HEK293 (cell line): Measurements from ENCODE around the gene CATSPERE.

Source experiments
- CTCF ChIA-PET: fragments of 350-600 bp; formaldehyde crosslinking; extraction: SDS; loops from one replicate; lab custom pipeline; 2021; ENCODE audit warnings: antibody characterized with exemption; lab: Yijun Ruan, JAX
- POLR2A ChIA-PET: fragments of 300-600 bp; formaldehyde crosslinking; extraction: SDS; loops from one replicate; lab custom pipeline; 2020; ENCODE audit warnings: antibody characterized with exemption, inconsistent platforms; lab: Yijun Ruan, JAX
- H3K27ac ChIP-seq: fragments of 200-500 bp; sonication (Bioruptor generic); 2 replicates; pipeline ENCODE4 v1.5.1; 2014; ENCODE audit warnings: low read depth, low read length, control low read depth, inconsistent platforms; ENCODE audit errors: extremely low read depth
- H3K36me3 ChIP-seq, 2 experiments: fragments of 200-500 bp in 1 of 2; sonication (Bioruptor generic) in 1 of 2; 1 replicate in 1 of 2; 2 replicates in 1 of 2; pipeline ENCODE4 v1.5.1; 2014 to 2017; ENCODE audit warnings: inconsistent platforms in 2 of 2, low read length in 2 of 2; ENCODE audit not compliant: control insufficient read depth in 2 of 2, insufficient read depth in 1 of 2
- H3K4me1 ChIP-seq: fragments of 200-500 bp; sonication (Bioruptor generic); 2 replicates; pipeline ENCODE4 v1.5.1; 2014; ENCODE audit warnings: mild to moderate bottlenecking, low read length, inconsistent platforms; ENCODE audit not compliant: control insufficient read depth, insufficient read depth
- H3K4me3 ChIP-seq: 2 replicates; pipeline ENCODE4 v1.5.1; 2011; ENCODE audit warnings: low read depth, mild to moderate bottlenecking, control low read depth, low read length, moderate library complexity
- H3K9me3 ChIP-seq: fragments of 200-500 bp; sonication (Bioruptor generic); 2 replicates; pipeline ENCODE4 v1.5.1; 2014; ENCODE audit warnings: low read depth, low read length, inconsistent platforms; ENCODE audit not compliant: control insufficient read depth, insufficient read depth
- BCL11A ChIP-seq: fragments of 450-650 bp; formaldehyde crosslinking; IDR thresholded peaks from 2 replicates; pipeline ENCODE4 v1.5.1; 2016; ENCODE audit warnings: low read depth, missing biosample characterization, missing genetic modification characterization
- FEZF1 ChIP-seq: fragments of 450-650 bp; formaldehyde crosslinking; IDR thresholded peaks from 2 replicates; pipeline ENCODE4 v1.5.1; 2016; ENCODE audit warnings: missing biosample characterization, missing genetic modification characterization
- GLI4 ChIP-seq: fragments of 450-650 bp; formaldehyde crosslinking; IDR thresholded peaks from 2 replicates; pipeline ENCODE4 v1.5.1; 2016; ENCODE audit warnings: missing biosample characterization, missing genetic modification characterization
- KLF1 ChIP-seq: fragments of 450-650 bp; formaldehyde crosslinking; IDR thresholded peaks from 2 replicates; pipeline ENCODE4 v1.5.1; 2016; ENCODE audit warnings: missing biosample characterization, missing genetic modification characterization
- OSR2 ChIP-seq: fragments of 450-650 bp; formaldehyde crosslinking; IDR thresholded peaks from 2 replicates; pipeline ENCODE4 v1.5.1; 2016; ENCODE audit warnings: missing biosample characterization, missing genetic modification characterization
- PRDM2 ChIP-seq: fragments of 450-650 bp; formaldehyde crosslinking; IDR thresholded peaks from 2 replicates; pipeline ENCODE4 v1.5.1; 2016; ENCODE audit warnings: missing biosample characterization, missing genetic modification characterization, borderline replicate concordance
- ZBTB26 ChIP-seq: fragments of 450-650 bp; formaldehyde crosslinking; optimal IDR thresholded peaks from 2 replicates; pipeline ENCODE3; 2016; ENCODE audit warnings: missing biosample characterization, mild to moderate bottlenecking, missing genetic modification characterization
- ZEB2 ChIP-seq: fragments of 450-650 bp; formaldehyde crosslinking; IDR thresholded peaks from 2 replicates; pipeline ENCODE4 v1.5.1; 2016; ENCODE audit warnings: missing biosample characterization, missing genetic modification characterization
- ZNF157 ChIP-seq: fragments of 450-650 bp; formaldehyde crosslinking; IDR thresholded peaks from 2 replicates; pipeline ENCODE4 v1.5.1; 2016; ENCODE audit warnings: missing biosample characterization, missing genetic modification characterization
- ZNF23 ChIP-seq: fragments of 450-650 bp; formaldehyde crosslinking; IDR thresholded peaks from 2 replicates; pipeline ENCODE4 v1.5.1; 2016; ENCODE audit warnings: missing biosample characterization, missing genetic modification characterization, borderline replicate concordance
- ZNF274 ChIP-seq, 2 experiments: fragments of 200-500 bp in 1 of 2; fragments of 450-650 bp in 1 of 2; sonication (Bioruptor generic) in 1 of 2; formaldehyde crosslinking in 1 of 2; IDR thresholded peaks; 2 replicates each; pipeline versions ENCODE4 v1.5.1 to v1.6.1; 2014 to 2016; ENCODE audit warnings: borderline replicate concordance in 1 of 2, inconsistent platforms in 1 of 2, low read length in 1 of 2, missing biosample characterization in 1 of 2, missing genetic modification characterization in 1 of 2
- ZNF292 ChIP-seq: fragments of 450-650 bp; formaldehyde crosslinking; IDR thresholded peaks from 2 replicates; pipeline ENCODE4 v1.5.1; 2016; ENCODE audit warnings: low read depth, missing biosample characterization, missing genetic modification characterization, borderline replicate concordance
- ZNF302 ChIP-seq: fragments of 450-650 bp; formaldehyde crosslinking; IDR thresholded peaks from 2 replicates; pipeline ENCODE4 v1.5.1; 2016; ENCODE audit warnings: missing biosample characterization, missing genetic modification characterization, low read depth
- ZNF324 ChIP-seq: fragments of 450-650 bp; formaldehyde crosslinking; IDR thresholded peaks from 2 replicates; pipeline ENCODE4 v1.5.1; 2016; ENCODE audit warnings: missing biosample characterization, missing genetic modification characterization
- ZNF335 ChIP-seq: fragments of 450-650 bp; formaldehyde crosslinking; conservative IDR thresholded peaks from 2 replicates; pipeline ENCODE4 v1.5.1; 2016; ENCODE audit warnings: missing biosample characterization, missing genetic modification characterization
- ZNF394 ChIP-seq: fragments of 450-650 bp; formaldehyde crosslinking; IDR thresholded peaks from 2 replicates; pipeline ENCODE4 v1.5.1; 2016; ENCODE audit warnings: missing biosample characterization, missing genetic modification characterization, mild to moderate bottlenecking, moderate library complexity, borderline replicate concordance
- ZNF514 ChIP-seq: fragments of 450-650 bp; formaldehyde crosslinking; IDR thresholded peaks from 2 replicates; pipeline ENCODE4 v1.5.1; 2016; ENCODE audit warnings: missing biosample characterization, missing genetic modification characterization
- ZNF555 ChIP-seq: fragments of 450-650 bp; formaldehyde crosslinking; conservative IDR thresholded peaks from 2 replicates; pipeline ENCODE4 v1.5.1; 2017; ENCODE audit warnings: missing biosample characterization, mild to moderate bottlenecking, missing genetic modification characterization, inconsistent platforms
- ZNF670 ChIP-seq: fragments of 450-650 bp; formaldehyde crosslinking; IDR thresholded peaks from 2 replicates; pipeline ENCODE4 v1.5.1; 2016; ENCODE audit warnings: missing biosample characterization, missing genetic modification characterization, low read depth
- ZNF692 ChIP-seq: fragments of 450-650 bp; formaldehyde crosslinking; IDR thresholded peaks from 2 replicates; pipeline ENCODE4 v1.5.1; 2016; ENCODE audit warnings: missing biosample characterization, missing genetic modification characterization
- ZNF701 ChIP-seq: fragments of 450-650 bp; formaldehyde crosslinking; IDR thresholded peaks from 2 replicates; pipeline ENCODE4 v1.5.1; 2016; ENCODE audit warnings: missing biosample characterization, missing genetic modification characterization
- ZSCAN30 ChIP-seq: fragments of 450-650 bp; IDR thresholded peaks from 2 replicates; pipeline ENCODE4 v1.5.1; 2018; ENCODE audit warnings: missing biosample characterization, mild to moderate bottlenecking, missing genetic modification characterization, moderate library complexity
- TF ChIP-seq, protein P1 (sequence below): fragments of 450-650 bp; formaldehyde crosslinking; IDR thresholded peaks from 2 replicates; pipeline ENCODE4 v1.5.1; 2016; ENCODE audit warnings: missing biosample characterization, missing genetic modification characterization
- TF ChIP-seq, protein P2 (sequence below): sonication (generic); formaldehyde crosslinking; IDR thresholded peaks from 2 replicates; pipeline ENCODE4 v1.8.1; 2022; ENCODE audit warnings: mild to moderate bottlenecking, moderate library complexity, missing genetic modification reagents

Gene CATSPERE

GRCh38 chr1:244633140-244633539 lies 172.1 kb downstream of the CATSPERE start:
- no peaks in the 10 kb centered on the region for H3K36me3 ChIP-seq
- no peaks in the 10 kb centered on the region for H3K9me3 ChIP-seq
- POLR2A ChIA-PET, result no interaction called here
- H3K4me3 ChIP-seq, result no peak overlapping the region
- TF ChIP-seq, protein P1, sequence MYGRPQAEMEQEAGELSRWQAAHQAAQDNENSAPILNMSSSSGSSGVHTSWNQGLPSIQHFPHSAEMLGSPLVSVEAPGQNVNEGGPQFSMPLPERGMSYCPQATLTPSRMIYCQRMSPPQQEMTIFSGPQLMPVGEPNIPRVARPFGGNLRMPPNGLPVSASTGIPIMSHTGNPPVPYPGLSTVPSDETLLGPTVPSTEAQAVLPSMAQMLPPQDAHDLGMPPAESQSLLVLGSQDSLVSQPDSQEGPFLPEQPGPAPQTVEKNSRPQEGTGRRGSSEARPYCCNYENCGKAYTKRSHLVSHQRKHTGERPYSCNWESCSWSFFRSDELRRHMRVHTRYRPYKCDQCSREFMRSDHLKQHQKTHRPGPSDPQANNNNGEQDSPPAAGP (tag by site-specific recombination), result no peak
- TF ChIP-seq ZNF274 (IDR thresholded peaks at IDR 0.05; ENCODE audit: low read length), result no peak
- no peak for TF ChIP-seq ZNF274 (tag by site-specific recombination; IDR thresholded peaks at IDR 0.05; ENCODE audit: borderline replicate concordance)
- no peak for TF ChIP-seq OSR2 (tag by site-specific recombination)
- TF ChIP-seq, protein P2, sequence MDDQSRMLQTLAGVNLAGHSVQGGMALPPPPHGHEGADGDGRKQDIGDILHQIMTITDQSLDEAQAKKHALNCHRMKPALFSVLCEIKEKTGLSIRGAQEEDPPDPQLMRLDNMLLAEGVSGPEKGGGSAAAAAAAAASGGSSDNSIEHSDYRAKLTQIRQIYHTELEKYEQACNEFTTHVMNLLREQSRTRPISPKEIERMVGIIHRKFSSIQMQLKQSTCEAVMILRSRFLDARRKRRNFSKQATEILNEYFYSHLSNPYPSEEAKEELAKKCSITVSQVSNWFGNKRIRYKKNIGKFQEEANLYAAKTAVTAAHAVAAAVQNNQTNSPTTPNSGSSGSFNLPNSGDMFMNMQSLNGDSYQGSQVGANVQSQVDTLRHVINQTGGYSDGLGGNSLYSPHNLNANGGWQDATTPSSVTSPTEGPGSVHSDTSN (CRISPR knock-in tag), result no peak
- TF ChIP-seq ZNF302 (tag by site-specific recombination), result no peak
- TF ChIP-seq ZNF514, result no peak
- TF ChIP-seq ZNF555 (tag by site-specific recombination), result no peak
- no peak for TF ChIP-seq ZNF394 (tag by site-specific recombination)
- no peak for TF ChIP-seq BCL11A (tag by site-specific recombination)
- TF ChIP-seq KLF1, result no peak
- TF ChIP-seq, all 188 proteins: peak for 0
- Histone ChIP-seq H3K4me1 (no peaks in the 10 kb centered on the region), H3K27ac (no peak overlapping the region)
- CTCF ChIA-PET, result interaction anchor here (2.4 kb wide), 1 partner anchor 29 kb away, joined by 9 read pairs; no protein-coding TSS in a partner anchor

DNA sequence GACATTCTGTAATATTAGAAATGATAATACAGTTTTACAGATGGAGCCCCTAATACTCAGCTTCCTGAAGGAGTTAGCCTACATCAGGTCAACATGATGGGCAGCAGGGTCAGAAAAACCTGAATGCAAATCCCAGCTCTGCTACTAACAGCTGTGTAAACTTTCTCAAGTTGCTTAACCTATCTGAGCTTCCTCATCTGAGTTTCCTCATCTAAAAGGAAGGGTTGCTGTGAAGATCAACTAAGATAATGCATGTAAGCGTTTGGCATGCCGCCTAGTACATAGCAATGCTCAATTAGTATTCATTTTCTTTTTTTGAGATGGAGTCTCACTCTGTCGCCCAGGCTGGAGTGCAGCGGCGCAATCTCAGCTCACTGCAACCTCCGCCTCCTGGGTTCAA lies 173.5 kb downstream of the CATSPERE start:
- ChIA-PET POLR2A (no interaction called here), CTCF (interaction anchor here (0.7 to 2.4 kb wide), 3 partner anchors 10 to 30 kb away, joined by 3 to 9 read pairs (median 4); no protein-coding TSS in a partner anchor)
- H3K9me3 ChIP-seq, result no peaks in the 10 kb centered on the region
- no peak overlapping the region for H3K4me3 ChIP-seq
- TF ChIP-seq ZNF23 (tag by site-specific recombination) (no peak), FEZF1 (no peak), ZNF292 (tag by site-specific recombination) (no peak), ZSCAN30 (no peak), ZNF670 (no peak), GLI4 (tag by site-specific recombination) (no peak), ZNF274 (IDR thresholded peaks at IDR 0.05; ENCODE audit: low read length) (no peak), ZNF274 (tag by site-specific recombination; IDR thresholded peaks at IDR 0.05; ENCODE audit: borderline replicate concordance) (no peak), ZBTB26 (tag by site-specific recombination) (no peak), PRDM2 (tag by site-specific recombination) (no peak), ZNF157 (tag by site-specific recombination) (no peak), ZNF692 (tag by site-specific recombination) (no peak), ZEB2 (no peak), ZNF335 (no peak), ZNF555 (tag by site-specific recombination) (no peak), ZNF701 (tag by site-specific recombination) (no peak), ZNF324 (no peak)
- no peak overlapping the region for H3K27ac ChIP-seq
- no peaks in the 10 kb centered on the region for H3K4me1 ChIP-seq
- no peaks in the 10 kb centered on the region for H3K36me3 ChIP-seq
